Neural cell (in vitro differentiated cells): Measurements from ENCODE around the gene TNFRSF17. TPM values are rescaled to one million over a fixed set of nuclear protein-coding genes. Genes with fewer than 3 reads are reported as not detected.

ENCODE experiments used
- H2AFZ ChIP-seq: fragments of 200-600, 300-800 bp; sonication (generic), shearing (Covaris generic); 2 replicates; pipeline ENCODE4 v1.6.0; 2014; ENCODE audit warnings: low read depth, mild to moderate bottlenecking, antibody characterized with exemption, low read length, moderate library complexity
- H3F3A ChIP-seq: fragments of 200-600 bp; shearing (Covaris generic); 2 replicates; pipeline ENCODE4 v1.6.1; 2016; ENCODE audit warnings: mild to moderate bottlenecking, moderate library complexity, mixed read lengths, antibody characterized with exemption, low read length; ENCODE audit not compliant: insufficient read depth, poor library complexity, severe bottlenecking
- H3K27ac ChIP-seq: fragments of 200-600, 300-800 bp; sonication (generic), shearing (Covaris generic); 2 replicates; pipeline ENCODE4 v1.5.1; 2014; ENCODE audit warnings: mild to moderate bottlenecking, low read length, moderate library complexity
- H3K27me3 ChIP-seq: fragments of 300-800, 200-600 bp; sonication (generic), shearing (Covaris generic); 2 replicates; pipeline ENCODE4 v1.6.0; 2014; ENCODE audit warnings: mild to moderate bottlenecking, low read depth, low read length, moderate library complexity; ENCODE audit not compliant: insufficient read depth
- H3K36me3 ChIP-seq: fragments of 300-800, 200-600 bp; sonication (generic), shearing (Covaris generic); 2 replicates; pipeline ENCODE4 v1.5.1; 2014; ENCODE audit warnings: mild to moderate bottlenecking, antibody characterized with exemption, low read length, moderate library complexity; ENCODE audit not compliant: insufficient read depth
- H3K4me2 ChIP-seq: fragments of 300-800, 200-600 bp; sonication (generic), shearing (Covaris generic); 2 replicates; pipeline ENCODE4 v1.6.0; 2014; ENCODE audit warnings: mild to moderate bottlenecking, low read length
- H3K4me3 ChIP-seq: fragments of 300-800, 200-600 bp; sonication (generic), shearing (Covaris generic); 2 replicates; pipeline ENCODE4 v1.5.1; 2014; ENCODE audit warnings: mild to moderate bottlenecking, low read length, moderate library complexity
- H3K79me2 ChIP-seq: fragments of 200-600 bp; shearing (Covaris generic); replicated peaks from 2 replicates; pipeline ENCODE4 v1.6.0; 2014; ENCODE audit warnings: mild to moderate bottlenecking, low read length, moderate library complexity; ENCODE audit not compliant: insufficient read depth
- H3K9ac ChIP-seq: fragments of 300-800, 200-600 bp; sonication (generic), shearing (Covaris generic); 2 replicates; pipeline ENCODE4 v1.6.1; 2016; ENCODE audit warnings: mild to moderate bottlenecking, low read length, mixed read lengths
- H3K9me2 ChIP-seq: fragments of 200-600 bp; shearing (Covaris generic); 2 replicates; pipeline ENCODE4 v1.6.1; 2016; ENCODE audit warnings: mild to moderate bottlenecking, low read length, mixed read lengths; ENCODE audit not compliant: insufficient read depth
- H3K9me3 ChIP-seq: fragments of 200-600, 300-800 bp; sonication (generic), shearing (Covaris generic); 2 replicates; pipeline ENCODE4 v1.6.1; 2016; ENCODE audit warnings: mild to moderate bottlenecking, mixed run types, low read length, moderate library complexity, mixed read lengths
- H4K20me1 ChIP-seq: fragments of 200-600 bp; shearing (Covaris generic); 2 replicates; pipeline ENCODE4 v1.6.1; 2016; ENCODE audit warnings: mild to moderate bottlenecking, mixed run types; ENCODE audit not compliant: insufficient read depth
- CTCF ChIP-seq: fragments of 450-650 bp; IDR thresholded peaks from 2 replicates; pipeline ENCODE4 v1.5.1; 2014; ENCODE audit warnings: antibody characterized with exemption, mild to moderate bottlenecking, moderate library complexity; ENCODE audit not compliant: poor library complexity, severe bottlenecking
- EP300 ChIP-seq: fragments of 450-650 bp; conservative IDR thresholded peaks from 2 replicates; pipeline ENCODE4 v1.6.1; 2014; ENCODE audit warnings: antibody characterized with exemption, mild to moderate bottlenecking, moderate library complexity; ENCODE audit not compliant: poor library complexity, severe bottlenecking
- EZH2 ChIP-seq: fragments of 200-600, 300-800 bp; shearing (Covaris generic), sonication (generic); IDR thresholded peaks from 2 replicates; pipeline ENCODE4 v1.6.1; 2014; ENCODE audit warnings: antibody characterized with exemption, low read length, borderline replicate concordance, mild to moderate bottlenecking; ENCODE audit not compliant: insufficient read depth, poor library complexity, severe bottlenecking
- MXI1 ChIP-seq: fragments of 450-650 bp; conservative IDR thresholded peaks from 2 replicates; pipeline ENCODE4 v1.6.1; 2014; ENCODE audit warnings: antibody characterized with exemption, mild to moderate bottlenecking; ENCODE audit not compliant: poor library complexity, severe bottlenecking
- POLR2AphosphoS5 ChIP-seq: IDR thresholded peaks from 2 replicates; pipeline ENCODE4 v1.6.1; 2012
- RAD21 ChIP-seq: fragments of 450-650 bp; conservative IDR thresholded peaks from 2 replicates; pipeline ENCODE4 v1.6.1; 2014; ENCODE audit warnings: antibody characterized with exemption, mild to moderate bottlenecking, moderate library complexity
- REST ChIP-seq: IDR thresholded peaks from 2 replicates; pipeline ENCODE4 v1.6.1; 2012; ENCODE audit warnings: borderline replicate concordance
- SMC3 ChIP-seq: fragments of 450-650 bp; conservative IDR thresholded peaks from 2 replicates; pipeline ENCODE4 v1.6.1; 2014; ENCODE audit warnings: antibody characterized with exemption, mild to moderate bottlenecking, moderate library complexity; ENCODE audit not compliant: poor library complexity
- TAF1 ChIP-seq: IDR thresholded peaks from 2 replicates; pipeline ENCODE4 v1.6.1; 2012; ENCODE audit warnings: low read depth
- polyA plus RNA-seq: library from polyadenylated mRNA; depleted of rRNA; stranded (reverse); fragments of >200 nt; gene quantifications from 2 replicates; pipeline ENCODE4 v1.2.3, GENCODE V29; 2014

The TNFRSF17 gene
- polyA plus RNA-seq, 1 donor from 2014 or later: not detected

- H4K20me1 ChIP-seq: no peaks in the 10 kb centered on the region
- no peaks in the 10 kb centered on the region for H3K27me3 ChIP-seq
- H3F3A ChIP-seq: no peaks in the 10 kb centered on the region
- peak overlapping the region; percentile 83 for H3K9ac ChIP-seq
- H3K9me2 ChIP-seq: no peaks in the 10 kb centered on the region
- peak overlapping the region; percentile 86 for H3K4me3 ChIP-seq
- TF ChIP-seq REST: no peak
- no peak for TF ChIP-seq RAD21
- no peak for TF ChIP-seq SMC3
- TF ChIP-seq EZH2: no peak
- TF ChIP-seq TAF1: no peak
- TF ChIP-seq MXI1: no peak
- no peaks in the 10 kb centered on the region for H3K36me3 ChIP-seq
- peak overlapping the region; percentile 75 for H3K4me2 ChIP-seq
- peak overlapping the region; percentile 91 for H2AFZ ChIP-seq
- no peaks in the 10 kb centered on the region for H3K9me3 ChIP-seq
- no peak overlapping the region for H3K27ac ChIP-seq
- peaks cover 10% of the 10 kb centered on the region for H3K79me2 ChIP-seq
These were observed 12.5 kb downstream of the TNFRSF17 start for GRCh38 chr16:11977376-11978041.

GRCh38 chr16:11978080-11978479 is 13.1 kb downstream of the TNFRSF17 start:
- Histone ChIP-seq H3K9ac (no peak overlapping the region), H3K9me3 (no peaks in the 10 kb centered on the region), H3K27ac (no peak overlapping the region), H2AFZ (no peak overlapping the region), H3K36me3 (no peaks in the 10 kb centered on the region), H3F3A (no peaks in the 10 kb centered on the region), H3K4me2 (no peak overlapping the region), H3K9me2 (no peaks in the 10 kb centered on the region), H3K79me2 (peaks cover 10% of the 10 kb centered on the region), H4K20me1 (no peaks in the 10 kb centered on the region), H3K27me3 (no peaks in the 10 kb centered on the region), H3K4me3 (peak overlapping the region; percentile 86)
- TF ChIP-seq EP300 (no peak), REST (no peak), TAF1 (no peak), CTCF (no peak), SMC3 (no peak), EZH2 (no peak), MXI1 (no peak), RAD21 (no peak), POLR2AphosphoS5 (no peak)
